ENCODE data around the gene INPP4B.

DNA sequence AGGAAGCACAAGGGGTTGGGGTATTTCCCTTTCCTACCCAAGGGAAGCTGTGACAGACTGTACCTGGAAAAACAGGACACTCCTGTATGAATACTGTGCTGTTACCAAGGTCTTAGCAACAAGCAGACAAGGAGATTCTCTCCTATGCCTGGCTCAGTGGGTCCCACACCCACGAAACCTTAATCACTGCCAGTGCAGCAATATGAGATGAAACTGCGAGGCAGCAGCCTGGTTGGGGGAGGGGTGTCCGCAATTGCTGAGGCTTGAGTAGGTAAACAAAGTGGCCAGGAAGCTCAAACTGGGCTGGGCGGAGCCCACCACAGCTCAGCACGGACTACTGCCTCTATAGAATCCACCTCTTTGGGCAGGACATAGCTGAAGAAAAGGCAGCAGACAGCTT lies 197.7 kb downstream of the INPP4B start:
- TF ChIP-seq, protein P1, sequence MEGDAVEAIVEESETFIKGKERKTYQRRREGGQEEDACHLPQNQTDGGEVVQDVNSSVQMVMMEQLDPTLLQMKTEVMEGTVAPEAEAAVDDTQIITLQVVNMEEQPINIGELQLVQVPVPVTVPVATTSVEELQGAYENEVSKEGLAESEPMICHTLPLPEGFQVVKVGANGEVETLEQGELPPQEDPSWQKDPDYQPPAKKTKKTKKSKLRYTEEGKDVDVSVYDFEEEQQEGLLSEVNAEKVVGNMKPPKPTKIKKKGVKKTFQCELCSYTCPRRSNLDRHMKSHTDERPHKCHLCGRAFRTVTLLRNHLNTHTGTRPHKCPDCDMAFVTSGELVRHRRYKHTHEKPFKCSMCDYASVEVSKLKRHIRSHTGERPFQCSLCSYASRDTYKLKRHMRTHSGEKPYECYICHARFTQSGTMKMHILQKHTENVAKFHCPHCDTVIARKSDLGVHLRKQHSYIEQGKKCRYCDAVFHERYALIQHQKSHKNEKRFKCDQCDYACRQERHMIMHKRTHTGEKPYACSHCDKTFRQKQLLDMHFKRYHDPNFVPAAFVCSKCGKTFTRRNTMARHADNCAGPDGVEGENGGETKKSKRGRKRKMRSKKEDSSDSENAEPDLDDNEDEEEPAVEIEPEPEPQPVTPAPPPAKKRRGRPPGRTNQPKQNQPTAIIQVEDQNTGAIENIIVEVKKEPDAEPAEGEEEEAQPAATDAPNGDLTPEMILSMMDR (IDR thresholded peaks at IDR 0.05): no peak
- TF ChIP-seq POLR2A (IDR thresholded peaks at IDR 0.05) (no peak), EP300 (IDR thresholded peaks at IDR 0.05) (no peak)

All from ovary (tissue), 3 donors.